ENCODE results near the gene STAT4.

DNA sequence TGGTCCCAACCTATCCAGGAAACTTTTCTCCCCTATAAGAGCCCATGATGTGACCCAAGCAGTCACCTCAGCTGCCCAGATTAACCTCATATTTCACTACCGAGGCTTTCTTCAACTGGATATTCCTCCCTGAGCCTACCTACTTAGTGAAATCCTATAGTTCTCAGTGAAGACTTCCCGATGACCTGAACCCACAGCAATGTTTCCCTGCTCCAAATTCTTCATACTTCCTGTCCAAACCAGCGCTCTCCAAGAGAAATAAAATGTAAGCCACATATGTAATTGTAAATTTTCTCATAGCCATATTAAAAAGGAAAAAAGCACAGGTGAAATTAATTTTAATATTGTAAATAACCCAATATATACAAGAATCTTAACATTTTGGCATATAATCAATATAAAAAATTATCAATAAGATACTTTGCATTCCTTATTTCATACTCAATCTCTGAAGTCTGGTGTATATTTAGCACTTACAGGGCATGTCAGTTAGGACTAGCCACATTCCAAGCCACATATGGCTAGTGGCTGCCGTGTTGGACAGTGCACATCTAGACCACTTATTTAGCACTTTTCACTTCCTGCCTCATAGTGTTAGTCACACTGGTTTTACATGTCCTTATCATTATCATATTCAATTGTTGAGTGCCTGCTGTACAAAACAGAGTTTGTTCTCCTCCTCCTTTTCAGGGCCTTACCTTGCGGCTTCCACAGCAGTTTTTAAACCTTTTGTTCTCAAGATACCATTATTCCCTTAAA, 1.9 kb upstream of the STAT4 start:
- TF ChIP-seq CTCF (IDR thresholded peaks at IDR 0.05), result no peak
- no peak for TF ChIP-seq POLR2A (IDR thresholded peaks at IDR 0.05)

Measured in thyroid gland (tissue), 4 donors.